ENCODE data around the gene RUNDC1. TPM values are rescaled to one million over a fixed set of nuclear protein-coding genes. Genes with fewer than 3 reads are reported as not detected.

The RUNDC1 gene
- total RNA-seq, 4 donors from 2014 or later: 12.6 to 16.0 (median 13.0) TPM

DNA sequence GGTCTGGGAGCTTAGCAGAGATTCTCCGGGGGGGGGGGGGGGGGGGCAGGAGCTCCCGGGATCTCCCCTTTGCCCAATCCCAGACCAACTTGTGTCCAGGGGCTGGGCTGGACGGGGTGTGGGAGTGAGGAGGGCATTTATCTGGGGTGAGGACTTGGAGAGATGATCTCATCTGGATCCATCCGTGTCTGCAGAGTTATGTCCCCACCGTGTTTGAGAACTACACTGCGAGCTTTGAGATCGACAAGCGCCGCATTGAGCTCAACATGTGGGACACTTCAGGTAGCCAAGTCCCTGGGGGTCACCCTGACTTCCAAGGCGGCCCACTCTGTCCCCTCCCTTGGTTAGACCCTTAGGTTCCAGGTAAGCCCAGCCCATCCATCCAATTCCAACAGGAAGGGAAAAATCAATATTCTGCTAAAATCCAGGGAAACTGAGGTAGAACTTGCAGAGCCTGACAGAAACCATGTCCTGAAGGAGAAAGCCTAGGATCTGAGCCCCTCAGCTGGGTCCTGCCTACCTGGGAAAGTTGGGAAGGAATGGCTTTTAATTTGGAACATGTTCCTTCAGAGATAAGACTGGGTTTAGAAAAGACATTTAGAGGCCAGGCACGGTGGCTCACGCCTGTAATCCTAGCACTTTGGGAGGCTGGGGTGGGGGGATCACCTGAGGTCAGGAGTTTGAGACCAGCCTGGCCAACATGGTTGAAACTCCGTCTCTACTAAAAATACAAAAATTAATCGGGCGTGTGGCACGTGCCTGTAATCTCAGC lies 45.6 kb downstream of the RUNDC1 start:
- DNase-seq (ENCODE audit: low spot score in 2 of 2): no peak
- no peak for TF ChIP-seq POLR2A (IDR thresholded peaks at IDR 0.05)
- TF ChIP-seq, protein P1, sequence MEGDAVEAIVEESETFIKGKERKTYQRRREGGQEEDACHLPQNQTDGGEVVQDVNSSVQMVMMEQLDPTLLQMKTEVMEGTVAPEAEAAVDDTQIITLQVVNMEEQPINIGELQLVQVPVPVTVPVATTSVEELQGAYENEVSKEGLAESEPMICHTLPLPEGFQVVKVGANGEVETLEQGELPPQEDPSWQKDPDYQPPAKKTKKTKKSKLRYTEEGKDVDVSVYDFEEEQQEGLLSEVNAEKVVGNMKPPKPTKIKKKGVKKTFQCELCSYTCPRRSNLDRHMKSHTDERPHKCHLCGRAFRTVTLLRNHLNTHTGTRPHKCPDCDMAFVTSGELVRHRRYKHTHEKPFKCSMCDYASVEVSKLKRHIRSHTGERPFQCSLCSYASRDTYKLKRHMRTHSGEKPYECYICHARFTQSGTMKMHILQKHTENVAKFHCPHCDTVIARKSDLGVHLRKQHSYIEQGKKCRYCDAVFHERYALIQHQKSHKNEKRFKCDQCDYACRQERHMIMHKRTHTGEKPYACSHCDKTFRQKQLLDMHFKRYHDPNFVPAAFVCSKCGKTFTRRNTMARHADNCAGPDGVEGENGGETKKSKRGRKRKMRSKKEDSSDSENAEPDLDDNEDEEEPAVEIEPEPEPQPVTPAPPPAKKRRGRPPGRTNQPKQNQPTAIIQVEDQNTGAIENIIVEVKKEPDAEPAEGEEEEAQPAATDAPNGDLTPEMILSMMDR (IDR thresholded peaks at IDR 0.05): no peak
- WGBS, 2 donors: 62 to 64% methylated on average over 16 of the region's 16 CpGs
- no peak overlapping the region for H3K4me3 ChIP-seq (ENCODE audit: low read depth, poor library complexity, severe bottlenecking)
- intact Hi-C loops (cut with DNase I; ENCODE audit: low total_unique reads): loop anchor here (10.0 kb wide), 1 partner anchor 289 kb away; no protein-coding TSS in a partner anchor

DNA sequence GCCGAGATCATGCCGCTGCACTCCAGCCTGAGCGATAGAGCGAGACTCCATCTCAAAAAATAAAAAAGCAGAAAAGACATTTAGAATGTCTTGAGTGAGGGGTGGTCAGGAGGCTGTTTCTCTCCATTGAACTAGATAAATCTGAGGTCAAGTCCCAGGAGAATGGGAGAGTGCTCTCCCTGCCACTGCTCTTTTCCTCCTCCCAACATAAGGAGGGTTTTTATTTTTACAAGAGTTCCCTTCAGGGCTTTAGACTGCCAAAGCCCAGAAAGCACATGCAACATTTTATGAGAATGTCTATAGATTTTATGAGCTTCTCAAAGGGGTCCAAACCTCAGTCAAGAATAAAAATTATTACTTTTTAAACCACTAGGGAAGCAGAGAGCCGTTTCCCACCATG lies 46.2 kb downstream of the RUNDC1 start:
- 71 to 77% methylated on average over 5 of the region's 5 CpGs for WGBS, 2 donors
- intact Hi-C loops (cut with DNase I; ENCODE audit: low total_unique reads): loop anchor here (10.0 kb wide), 1 partner anchor 288 kb away; no protein-coding TSS in a partner anchor

DNA sequence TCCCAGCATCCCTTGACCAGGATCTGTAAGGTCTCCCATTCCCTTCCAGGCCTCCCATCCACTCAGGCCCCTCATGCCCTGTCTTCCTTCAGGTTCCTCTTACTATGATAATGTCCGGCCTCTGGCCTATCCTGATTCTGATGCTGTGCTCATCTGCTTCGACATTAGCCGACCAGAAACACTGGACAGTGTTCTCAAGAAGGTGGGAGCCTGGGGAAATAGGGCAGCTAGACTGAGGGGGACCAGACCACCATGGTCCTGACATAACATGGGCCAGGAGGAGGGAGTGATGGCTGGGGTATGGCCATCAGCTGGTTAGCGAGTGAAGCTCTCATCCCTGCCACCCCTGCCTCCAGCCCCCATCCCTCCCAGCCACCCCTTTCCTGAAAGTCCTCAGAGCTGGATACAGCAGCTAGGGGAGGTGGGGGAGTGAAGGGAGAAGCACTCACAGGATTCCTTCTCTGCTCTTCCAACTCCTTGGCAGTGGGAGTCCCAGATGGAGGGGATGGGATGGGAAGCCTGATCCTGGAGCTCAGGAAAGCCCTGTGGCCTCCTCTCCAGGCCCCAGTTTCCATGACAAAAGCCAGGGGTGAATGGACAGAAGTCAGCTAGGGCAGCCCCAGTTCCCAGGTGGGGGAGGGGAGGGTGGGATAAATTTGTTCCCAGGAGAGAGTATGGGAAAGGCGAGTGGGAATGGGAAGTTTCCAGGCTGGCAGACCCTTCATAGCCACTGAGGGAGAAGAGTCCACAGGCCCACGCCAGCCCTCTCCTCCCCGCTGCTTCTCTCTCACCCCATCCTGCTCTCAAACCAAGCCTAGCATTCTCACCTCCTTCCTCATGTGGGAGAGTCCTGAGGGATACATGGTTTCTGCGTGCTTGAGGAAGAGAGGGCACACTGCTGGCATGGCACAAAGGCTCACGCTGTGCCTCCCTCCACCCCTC lies 47.0 kb downstream of the RUNDC1 start:
- 70 to 76% methylated on average over 9 of the region's 9 CpGs for WGBS, 2 donors
- TF ChIP-seq, protein P1 (IDR thresholded peaks at IDR 0.05): no peak
- TF ChIP-seq POLR2A (IDR thresholded peaks at IDR 0.05): no peak
- DNase-seq (ENCODE audit: low spot score in 2 of 2): no peak
- H3K4me3 ChIP-seq (ENCODE audit: low read depth, poor library complexity, severe bottlenecking): no peak overlapping the region
- intact Hi-C loops (cut with DNase I; ENCODE audit: low total_unique reads): loop anchor here (10.0 kb wide), 1 partner anchor 287 kb away; no protein-coding TSS in a partner anchor

More for the DNA sequence above, 46.2 kb downstream of the RUNDC1 start:
- no peak for DNase-seq (ENCODE audit: low spot score in 2 of 2)
- no peak for TF ChIP-seq POLR2A (IDR thresholded peaks at IDR 0.05)
- TF ChIP-seq, protein P1 (IDR thresholded peaks at IDR 0.05): no peak
- H3K4me3 ChIP-seq (ENCODE audit: low read depth, poor library complexity, severe bottlenecking): no peak overlapping the region

DNA sequence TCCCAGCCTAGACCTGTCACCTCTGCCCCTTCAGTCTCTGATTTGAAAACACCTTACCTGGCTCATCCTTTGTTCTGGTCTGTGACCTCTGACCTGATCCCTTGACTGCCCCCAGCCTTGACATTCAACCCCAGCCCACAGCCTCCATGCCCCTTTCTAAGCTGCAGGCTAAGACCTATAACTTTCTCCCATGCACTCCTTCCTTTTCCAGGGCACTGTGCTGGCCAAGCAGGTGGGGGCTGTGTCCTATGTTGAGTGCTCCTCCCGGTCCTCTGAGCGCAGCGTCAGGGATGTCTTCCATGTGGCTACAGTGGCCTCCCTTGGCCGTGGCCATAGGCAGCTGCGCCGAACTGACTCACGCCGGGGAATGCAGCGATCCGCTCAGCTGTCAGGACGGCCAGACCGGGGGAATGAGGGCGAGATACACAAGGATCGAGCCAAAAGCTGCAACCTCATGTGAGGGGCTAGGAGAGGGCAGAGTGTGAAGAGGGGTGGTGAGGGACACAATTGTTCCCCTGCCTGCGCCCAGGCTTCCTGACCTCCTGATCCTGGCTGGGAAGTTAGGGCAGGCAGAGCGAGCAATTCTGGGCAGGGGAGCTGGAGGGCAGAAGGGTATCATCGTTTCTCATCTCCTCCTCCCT lies 48.0 kb downstream of the RUNDC1 start:
- no peak overlapping the region for H3K4me3 ChIP-seq (ENCODE audit: low read depth, poor library complexity, severe bottlenecking)
- no peak for DNase-seq (ENCODE audit: low spot score in 2 of 2)
- 79 to 86% methylated on average over 17 of the region's 17 CpGs for whole genome bisulfite sequencing, 2 donors
- TF ChIP-seq POLR2A (IDR thresholded peaks at IDR 0.05): no peak
- TF ChIP-seq, protein P1 (IDR thresholded peaks at IDR 0.05): no peak
- intact Hi-C loops (cut with DNase I; ENCODE audit: low total_unique reads): loop anchor here (10.0 kb wide), 1 partner anchor 286 kb away; no protein-coding TSS in a partner anchor

DNA sequence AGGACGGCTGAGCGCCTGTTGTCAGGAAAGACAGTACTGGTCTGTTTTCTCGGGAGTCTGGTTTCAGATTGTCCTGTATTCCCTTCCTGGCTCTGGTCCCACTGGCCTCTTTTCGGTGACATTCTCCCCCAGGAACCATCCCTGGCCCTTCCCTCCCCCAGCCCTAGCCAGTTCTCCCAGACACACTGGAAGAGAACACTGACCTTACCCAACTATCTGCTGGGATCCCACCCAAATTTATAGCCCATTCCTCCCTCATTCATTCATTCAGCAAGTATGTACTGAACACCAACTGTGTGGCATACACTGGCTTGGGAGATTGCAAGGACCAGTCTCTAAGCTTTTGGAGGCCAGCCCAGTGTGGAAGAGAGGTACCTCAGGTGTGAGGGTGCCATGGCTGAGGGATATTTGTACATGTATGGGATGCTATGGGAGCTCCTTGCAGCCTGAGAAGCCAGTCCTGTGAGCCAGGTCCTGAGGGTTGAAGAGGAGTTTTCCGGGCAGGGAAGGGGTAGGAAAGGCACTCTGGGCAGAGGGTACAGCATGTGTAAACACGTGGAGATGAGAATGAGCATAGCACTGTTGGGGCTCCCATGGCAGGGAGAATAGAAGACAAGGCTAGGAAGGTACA lies 49.9 kb downstream of the RUNDC1 start:
- DNase-seq (ENCODE audit: low spot score in 2 of 2): no peak
- no peak overlapping the region for H3K4me3 ChIP-seq (ENCODE audit: low read depth, poor library complexity, severe bottlenecking)
- intact Hi-C loops (cut with DNase I; ENCODE audit: low total_unique reads): no loop called here
- TF ChIP-seq POLR2A (IDR thresholded peaks at IDR 0.05): no peak
- TF ChIP-seq, protein P1 (IDR thresholded peaks at IDR 0.05): no peak
- WGBS, 2 donors: 68 to 75% methylated on average over 6 of the region's 6 CpGs

Data from lower leg skin (tissue), 4 donors.